BLaER1 (cell line): ENCODE results near the gene SDK1.

Experiments
- H3K27ac ChIP-seq: shearing (Covaris generic); formaldehyde crosslinking; 2 replicates; pipeline ENCODE4 v1.8.1; 2022
- H3K27me3 ChIP-seq: shearing (Covaris generic); formaldehyde crosslinking; 2 replicates; pipeline ENCODE4 v1.8.1; 2022
- H3K36me3 ChIP-seq: shearing (Covaris generic); formaldehyde crosslinking; 2 replicates; pipeline ENCODE4 v1.8.1; 2022
- H3K4me1 ChIP-seq: shearing (Covaris generic); formaldehyde crosslinking; 2 replicates; pipeline ENCODE4 v1.8.1; 2022
- H3K4me2 ChIP-seq: shearing (Covaris generic); formaldehyde crosslinking; 2 replicates; pipeline ENCODE4 v1.8.1; 2022
- H3K4me3 ChIP-seq: shearing (Covaris generic); formaldehyde crosslinking; 2 replicates; pipeline ENCODE4 v1.8.1; 2022
- H3K9ac ChIP-seq: shearing (Covaris generic); formaldehyde crosslinking; 2 replicates; pipeline ENCODE4 v1.8.1; 2022
- H3K9me3 ChIP-seq: shearing (Covaris generic); formaldehyde crosslinking; 2 replicates; pipeline ENCODE4 v1.8.1; 2022
- H4K20me1 ChIP-seq: shearing (Covaris generic); formaldehyde crosslinking; 2 replicates; pipeline ENCODE4 v1.8.1; 2022
- Cebpa-rat ChIP-seq: shearing (Covaris generic); IDR thresholded peaks from 2 replicates; pipeline ENCODE4 v1.8.1; 2022

The SDK1 gene

DNA sequence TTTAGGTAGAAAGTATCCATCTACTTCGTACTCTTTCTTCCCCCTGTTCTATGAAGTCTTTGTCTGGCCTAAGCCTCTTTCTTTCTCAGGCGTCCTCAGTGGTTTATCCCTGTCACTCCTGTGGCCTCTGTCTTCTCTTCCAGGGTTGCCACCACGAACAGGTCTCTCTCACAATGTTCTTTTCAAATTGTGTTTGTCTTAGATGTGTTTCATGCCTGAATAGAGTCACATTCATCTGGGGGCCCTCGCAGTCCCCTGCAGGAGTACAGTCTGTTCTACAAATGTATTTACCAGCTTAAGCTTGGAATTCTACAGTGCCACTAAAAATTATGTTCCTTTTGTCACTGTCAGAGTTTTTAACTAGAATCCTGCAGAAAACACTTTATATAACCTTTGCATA, 700.7 kb downstream of the SDK1 start:
- TF ChIP-seq Cebpa-rat = no peak
- Histone ChIP-seq H3K9ac (no peak overlapping the region), H3K4me3 (no peak overlapping the region), H3K27me3 (no peaks in the 10 kb centered on the region), H3K9me3 (no peaks in the 10 kb centered on the region), H3K36me3 (no peaks in the 10 kb centered on the region), H4K20me1 (no peaks in the 10 kb centered on the region), H3K4me1 (peaks cover 8% of the 10 kb centered on the region; the same call in 1 of the 2 replicates), H3K4me2 (no peak overlapping the region), H3K27ac (no peak overlapping the region)

DNA sequence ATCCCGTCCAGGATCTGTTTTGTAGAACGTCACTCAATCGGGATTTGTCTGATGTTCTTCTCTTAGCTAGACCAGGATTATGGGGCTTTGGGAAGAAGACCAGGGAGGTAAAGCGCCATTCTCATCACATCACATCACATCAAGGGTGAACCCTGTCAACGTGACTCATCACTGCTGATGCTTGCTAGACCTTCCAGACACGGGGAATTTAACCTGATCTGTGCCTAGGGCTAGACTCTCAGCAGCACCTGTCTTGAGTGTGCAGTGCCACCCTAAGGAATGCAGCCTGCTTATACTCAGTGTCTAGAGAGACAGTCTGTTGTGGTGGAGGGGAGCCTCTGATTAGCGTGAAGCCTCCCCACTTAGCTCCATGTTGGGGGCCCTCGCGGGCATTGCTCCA, 702.5 kb downstream of the SDK1 start:
- Histone ChIP-seq H3K9ac (no peak overlapping the region), H3K4me1 (peaks cover 8% of the 10 kb centered on the region; the same call in 1 of the 2 replicates), H3K4me2 (no peak overlapping the region), H3K9me3 (no peaks in the 10 kb centered on the region), H4K20me1 (no peaks in the 10 kb centered on the region), H3K27me3 (no peaks in the 10 kb centered on the region), H3K36me3 (no peaks in the 10 kb centered on the region), H3K4me3 (no peak overlapping the region), H3K27ac (no peak overlapping the region)
- TF ChIP-seq Cebpa-rat = no peak

DNA sequence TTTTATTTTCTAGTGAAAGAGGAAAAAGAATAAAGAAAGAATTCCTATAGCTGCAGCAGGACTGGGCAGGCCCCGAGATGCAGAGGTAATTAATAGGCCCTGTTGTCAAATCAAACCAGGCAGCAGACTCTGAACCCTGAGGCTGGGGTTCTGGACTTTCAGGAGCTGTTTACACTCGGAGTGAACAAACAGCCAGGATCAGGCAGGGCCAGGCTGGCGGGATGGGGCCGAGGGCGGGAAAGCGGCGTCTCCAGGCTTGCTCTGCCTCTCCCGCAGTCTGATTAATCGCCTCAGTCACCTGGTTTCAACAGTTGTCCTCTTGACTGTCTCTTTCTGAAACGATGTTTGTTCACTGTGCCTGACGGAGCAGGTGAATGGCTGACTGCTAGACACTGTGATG, 705.6 kb downstream of the SDK1 start:
- Histone ChIP-seq H3K9ac (no peak overlapping the region), H3K9me3 (no peaks in the 10 kb centered on the region)

DNA sequence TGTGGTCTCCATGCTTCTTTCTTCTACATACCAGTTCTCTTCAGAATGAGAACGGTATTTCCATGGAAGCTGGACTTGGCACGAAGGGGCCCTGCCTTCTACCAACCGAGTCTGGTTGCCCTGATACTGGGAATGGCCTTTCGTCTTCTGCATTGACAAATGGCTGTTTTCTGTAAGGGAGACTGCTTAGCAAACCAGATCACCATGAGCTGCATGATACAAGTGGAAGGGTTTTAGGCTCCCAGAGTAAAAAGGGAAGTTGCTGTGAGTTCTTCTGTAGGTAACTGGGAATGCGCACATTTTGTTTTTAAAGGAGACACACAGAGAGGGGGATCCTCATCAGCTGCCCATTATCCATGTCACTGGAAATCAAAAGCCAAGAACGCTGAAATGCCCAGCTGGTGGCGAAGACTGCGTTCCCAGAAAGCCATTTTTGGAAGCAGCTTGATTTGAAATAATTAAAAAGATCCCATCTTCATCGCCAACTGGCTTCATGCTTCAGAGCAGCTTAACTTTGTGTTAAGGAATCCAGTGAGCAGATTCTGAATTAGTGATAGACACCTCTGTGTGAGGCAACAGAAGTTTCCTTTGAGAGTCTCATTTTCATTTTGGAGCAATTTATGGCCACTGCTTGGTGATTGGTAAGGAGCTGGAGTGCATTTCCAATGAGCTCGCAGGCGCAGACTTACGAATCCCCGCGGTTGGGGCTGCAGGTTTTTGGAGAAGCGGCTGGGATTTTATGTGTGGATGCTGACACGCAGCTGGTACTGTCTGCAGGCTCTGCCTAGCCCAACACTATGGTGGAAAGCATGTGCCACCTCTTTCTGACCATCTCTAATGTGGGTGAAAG, 708.4 kb downstream of the SDK1 start:
- H3K9me3 ChIP-seq = no peaks in the 10 kb centered on the region
- H3K4me2 ChIP-seq = no peak overlapping the region
- peaks cover 14% of the 10 kb centered on the region for H3K4me1 ChIP-seq
- no peaks in the 10 kb centered on the region for H3K36me3 ChIP-seq
- no peaks in the 10 kb centered on the region for H3K27me3 ChIP-seq
- H3K9ac ChIP-seq = no peak overlapping the region
- no peak overlapping the region for H3K27ac ChIP-seq
- no peak for TF ChIP-seq Cebpa-rat
- no peaks in the 10 kb centered on the region for H4K20me1 ChIP-seq
- no peak overlapping the region for H3K4me3 ChIP-seq

More for the DNA sequence above, 705.6 kb downstream of the SDK1 start:
- TF ChIP-seq Cebpa-rat = no peak
- Histone ChIP-seq H3K27ac (no peak overlapping the region), H3K36me3 (no peaks in the 10 kb centered on the region), H4K20me1 (no peaks in the 10 kb centered on the region), H3K4me3 (no peak overlapping the region), H3K4me1 (peaks cover 8% of the 10 kb centered on the region; the same call in 1 of the 2 replicates), H3K27me3 (no peaks in the 10 kb centered on the region), H3K4me2 (no peak overlapping the region)

DNA sequence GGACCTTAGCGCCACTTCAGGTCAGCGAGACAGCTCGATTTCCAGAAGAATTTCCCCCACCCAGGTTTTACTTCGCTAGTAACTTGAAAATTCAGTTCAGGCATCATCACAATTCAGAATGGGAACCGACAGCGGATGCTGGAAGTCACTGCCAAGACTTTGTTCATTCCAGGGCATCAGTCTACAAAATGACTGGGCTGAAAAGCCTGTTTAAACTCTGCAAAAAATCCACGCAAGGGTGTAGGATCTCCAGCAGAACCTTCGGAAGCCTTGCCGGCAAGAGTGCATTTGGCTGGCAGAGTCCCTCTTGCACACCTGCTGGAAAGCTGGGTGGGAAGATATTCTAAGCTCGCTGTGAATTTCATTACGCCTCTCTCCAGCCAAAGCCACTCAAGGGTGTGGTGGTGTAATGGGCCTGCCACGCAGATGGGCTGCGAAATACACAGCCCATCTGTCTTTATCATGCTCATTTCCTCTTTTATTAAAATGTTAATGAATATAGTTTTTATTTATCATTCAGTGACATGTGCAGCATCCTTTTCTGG, 709.1 kb downstream of the SDK1 start:
- no peak overlapping the region for H3K9ac ChIP-seq
- TF ChIP-seq Cebpa-rat = no peak
- H3K4me2 ChIP-seq = no peak overlapping the region

DNA sequence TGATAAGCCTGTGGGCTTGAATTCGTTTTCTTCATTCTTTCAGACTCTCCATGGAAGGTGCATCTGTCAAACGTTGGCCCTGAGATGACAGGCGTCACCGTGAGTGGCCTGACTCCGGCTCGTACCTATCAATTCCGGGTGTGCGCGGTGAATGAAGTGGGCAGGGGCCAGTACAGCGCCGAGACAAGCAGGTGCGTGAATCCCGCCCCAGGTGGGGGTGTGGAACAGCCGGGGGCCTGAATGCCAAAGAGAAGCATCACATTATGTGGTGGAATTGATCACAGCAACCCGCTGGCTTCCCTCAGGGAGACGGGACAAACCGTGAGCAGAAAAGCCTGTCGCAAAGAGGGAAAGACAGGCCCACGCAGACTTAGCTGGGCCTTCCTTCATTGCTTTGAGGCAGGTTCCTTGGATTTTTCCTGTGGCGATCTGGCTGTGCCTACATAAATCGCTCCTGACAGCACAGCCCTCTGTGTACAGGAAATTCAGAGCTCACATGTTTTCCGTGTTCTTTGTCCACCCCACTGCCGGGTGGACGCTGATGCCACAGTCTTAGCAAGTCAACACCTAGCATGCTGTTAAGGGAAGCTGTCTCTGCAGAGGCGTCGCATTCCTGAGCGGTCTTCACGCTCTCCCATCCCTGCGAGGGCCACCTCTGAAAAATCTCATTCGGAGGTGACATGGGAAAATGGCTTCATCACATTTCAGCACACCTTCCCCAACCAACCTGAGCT, 710.0 kb downstream of the SDK1 start:
- Histone ChIP-seq H4K20me1 (no peaks in the 10 kb centered on the region), H3K4me3 (no peak overlapping the region), H3K4me1 (peaks cover 7% of the 10 kb centered on the region), H3K27ac (no peak overlapping the region), H3K4me2 (no peak overlapping the region), H3K27me3 (no peaks in the 10 kb centered on the region), H3K36me3 (no peaks in the 10 kb centered on the region), H3K9ac (no peak overlapping the region), H3K9me3 (no peaks in the 10 kb centered on the region)
- TF ChIP-seq Cebpa-rat = no peak

More for the DNA sequence above, 709.1 kb downstream of the SDK1 start:
- H3K36me3 ChIP-seq = no peaks in the 10 kb centered on the region
- H3K4me3 ChIP-seq = no peak overlapping the region
- H3K9me3 ChIP-seq = no peaks in the 10 kb centered on the region
- H3K27me3 ChIP-seq = no peaks in the 10 kb centered on the region
- no peaks in the 10 kb centered on the region for H4K20me1 ChIP-seq
- H3K4me1 ChIP-seq = peaks cover 14% of the 10 kb centered on the region
- no peak overlapping the region for H3K27ac ChIP-seq

DNA sequence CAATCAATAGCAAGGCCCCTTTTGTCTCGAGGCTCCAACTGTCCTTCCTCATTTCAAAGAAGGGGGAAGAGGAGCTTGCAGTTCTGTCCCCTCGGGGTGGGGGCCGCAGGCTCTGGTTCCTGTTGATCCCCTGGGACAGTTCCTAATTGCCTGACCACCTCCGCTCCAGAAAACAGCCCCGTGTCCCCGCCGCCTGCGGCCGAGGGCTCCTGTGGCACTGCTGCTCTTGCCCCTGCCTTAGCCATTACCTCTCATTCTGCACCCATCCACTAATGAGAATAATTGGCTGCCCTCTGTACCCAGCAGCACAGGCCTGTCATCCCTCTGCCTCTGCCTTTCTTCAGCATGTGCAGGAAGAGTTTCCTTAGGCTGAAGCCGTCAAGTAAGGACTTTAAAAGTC, 712.7 kb downstream of the SDK1 start:
- Histone ChIP-seq H3K9me3 (peaks cover 19% of the 10 kb centered on the region), H4K20me1 (no peaks in the 10 kb centered on the region), H3K27me3 (no peaks in the 10 kb centered on the region), H3K27ac (no peak overlapping the region), H3K4me3 (no peak overlapping the region), H3K9ac (no peak overlapping the region), H3K4me2 (peak overlapping the region; percentile 31), H3K4me1 (peaks cover 7% of the 10 kb centered on the region), H3K36me3 (no peaks in the 10 kb centered on the region)
- no peak for TF ChIP-seq Cebpa-rat

DNA sequence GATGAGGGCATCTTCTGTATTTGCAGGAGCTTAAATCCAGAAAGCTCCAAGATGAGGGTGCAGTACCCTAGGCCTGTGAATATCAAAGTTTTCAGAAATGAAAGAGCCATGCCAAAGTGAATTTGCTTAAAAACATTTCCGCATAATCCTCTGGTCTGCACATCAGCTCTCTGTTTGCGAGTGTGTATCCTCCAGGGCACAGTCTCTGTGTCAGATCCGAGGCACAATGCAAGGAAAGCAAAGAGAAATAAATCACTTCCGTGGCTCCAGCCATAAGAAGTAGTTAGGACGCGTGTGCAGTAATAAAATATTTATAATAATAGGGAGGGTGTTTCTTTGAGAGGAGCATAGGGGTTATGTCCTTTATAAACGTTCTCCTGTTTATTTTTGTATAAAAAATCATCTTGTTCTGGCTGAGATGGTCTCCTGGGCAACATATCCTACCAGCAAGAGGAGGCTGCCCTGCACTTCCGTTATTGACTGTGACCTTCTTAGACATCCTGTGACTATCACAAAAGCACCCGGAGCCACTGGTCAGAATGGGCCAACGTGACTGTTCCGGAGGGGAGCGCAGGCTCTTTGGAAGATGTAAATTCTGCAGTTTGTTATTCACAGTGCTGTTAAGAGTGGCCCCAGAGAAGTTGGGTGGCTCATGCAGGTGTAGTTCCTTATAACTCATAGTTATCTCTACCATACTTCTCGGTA, 713.4 kb downstream of the SDK1 start:
- Histone ChIP-seq H3K4me1 (peaks cover 7% of the 10 kb centered on the region), H4K20me1 (no peaks in the 10 kb centered on the region), H3K4me3 (no peak overlapping the region), H3K4me2 (no peak overlapping the region), H3K27ac (no peak overlapping the region), H3K9ac (no peak overlapping the region), H3K9me3 (peaks cover 26% of the 10 kb centered on the region), H3K27me3 (no peaks in the 10 kb centered on the region), H3K36me3 (no peaks in the 10 kb centered on the region)
- TF ChIP-seq Cebpa-rat = no peak

DNA sequence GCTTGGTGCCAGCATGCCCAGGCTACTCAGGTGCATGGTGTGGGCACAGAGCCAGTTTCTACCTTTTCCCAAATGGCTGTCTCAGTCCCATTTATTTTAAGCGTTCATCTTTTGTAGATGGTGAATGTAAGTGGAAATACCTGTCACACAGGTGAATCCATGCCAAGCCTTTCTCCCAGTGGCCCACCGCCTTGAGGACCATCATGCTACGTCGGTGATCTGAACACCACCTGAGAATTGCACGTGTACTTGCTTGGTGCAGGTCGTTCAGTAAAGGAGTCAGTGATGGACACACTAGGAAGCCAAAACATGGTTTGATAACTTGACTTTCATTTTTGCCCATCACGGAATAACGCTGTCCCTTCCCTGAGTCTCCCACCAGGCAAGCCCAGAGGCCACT, 714.3 kb downstream of the SDK1 start:
- Histone ChIP-seq H3K27ac (no peak overlapping the region), H3K4me1 (peaks cover 7% of the 10 kb centered on the region), H3K4me3 (no peak overlapping the region), H3K27me3 (no peaks in the 10 kb centered on the region), H3K36me3 (no peaks in the 10 kb centered on the region), H3K9ac (no peak overlapping the region), H3K4me2 (no peak overlapping the region), H3K9me3 (peaks cover 35% of the 10 kb centered on the region), H4K20me1 (no peaks in the 10 kb centered on the region)
- TF ChIP-seq Cebpa-rat = no peak
